22Rv1 (cell line): Measurements from ENCODE around the gene PFN1.

Experiments used
- ZFX ChIP-seq: fragments of 450-650 bp; IDR thresholded peaks from 2 replicates; pipeline ENCODE4 v1.6.1; 2017; ENCODE audit warnings: antibody characterized with exemption, borderline replicate concordance
- TF ChIP-seq, protein P1 (sequence below): fragments of 450-650 bp; IDR thresholded peaks from 2 replicates; pipeline ENCODE4 v1.5.1; 2017; ENCODE audit warnings: mild to moderate bottlenecking

DNA sequence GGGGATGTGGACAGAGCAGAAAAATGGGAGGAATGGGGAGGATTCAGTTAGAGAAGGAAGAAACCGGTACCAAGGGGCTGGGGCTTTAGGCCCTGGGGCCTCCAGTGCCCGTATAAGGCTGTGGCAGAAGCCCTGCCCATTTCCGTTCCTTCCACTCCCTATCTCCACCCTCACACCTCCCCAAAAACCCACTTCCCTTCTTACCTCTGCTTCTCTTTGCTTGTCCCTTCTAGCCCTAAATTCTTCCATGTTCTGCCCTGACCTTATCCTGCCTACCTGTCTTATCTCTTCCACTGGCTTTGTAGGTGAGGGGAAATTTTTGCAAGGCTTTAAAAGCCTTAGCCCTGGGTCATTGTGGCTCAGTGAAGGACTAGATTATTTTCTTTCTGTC lies 4.2 kb downstream of the PFN1 start:
- TF ChIP-seq, protein P1, sequence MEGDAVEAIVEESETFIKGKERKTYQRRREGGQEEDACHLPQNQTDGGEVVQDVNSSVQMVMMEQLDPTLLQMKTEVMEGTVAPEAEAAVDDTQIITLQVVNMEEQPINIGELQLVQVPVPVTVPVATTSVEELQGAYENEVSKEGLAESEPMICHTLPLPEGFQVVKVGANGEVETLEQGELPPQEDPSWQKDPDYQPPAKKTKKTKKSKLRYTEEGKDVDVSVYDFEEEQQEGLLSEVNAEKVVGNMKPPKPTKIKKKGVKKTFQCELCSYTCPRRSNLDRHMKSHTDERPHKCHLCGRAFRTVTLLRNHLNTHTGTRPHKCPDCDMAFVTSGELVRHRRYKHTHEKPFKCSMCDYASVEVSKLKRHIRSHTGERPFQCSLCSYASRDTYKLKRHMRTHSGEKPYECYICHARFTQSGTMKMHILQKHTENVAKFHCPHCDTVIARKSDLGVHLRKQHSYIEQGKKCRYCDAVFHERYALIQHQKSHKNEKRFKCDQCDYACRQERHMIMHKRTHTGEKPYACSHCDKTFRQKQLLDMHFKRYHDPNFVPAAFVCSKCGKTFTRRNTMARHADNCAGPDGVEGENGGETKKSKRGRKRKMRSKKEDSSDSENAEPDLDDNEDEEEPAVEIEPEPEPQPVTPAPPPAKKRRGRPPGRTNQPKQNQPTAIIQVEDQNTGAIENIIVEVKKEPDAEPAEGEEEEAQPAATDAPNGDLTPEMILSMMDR: no peak
- no peak for TF ChIP-seq ZFX
